Activated T-cell treated with anti-CD3 and anti-CD28 coated beads for 4 hours (primary cell): Measurements from ENCODE around the gene SEMA5B.

Experiments used
- DNase-seq: peaks from one replicate; pipeline ENCODE4 v3.0.0-alpha.2; 2020

Gene SEMA5B

DNA sequence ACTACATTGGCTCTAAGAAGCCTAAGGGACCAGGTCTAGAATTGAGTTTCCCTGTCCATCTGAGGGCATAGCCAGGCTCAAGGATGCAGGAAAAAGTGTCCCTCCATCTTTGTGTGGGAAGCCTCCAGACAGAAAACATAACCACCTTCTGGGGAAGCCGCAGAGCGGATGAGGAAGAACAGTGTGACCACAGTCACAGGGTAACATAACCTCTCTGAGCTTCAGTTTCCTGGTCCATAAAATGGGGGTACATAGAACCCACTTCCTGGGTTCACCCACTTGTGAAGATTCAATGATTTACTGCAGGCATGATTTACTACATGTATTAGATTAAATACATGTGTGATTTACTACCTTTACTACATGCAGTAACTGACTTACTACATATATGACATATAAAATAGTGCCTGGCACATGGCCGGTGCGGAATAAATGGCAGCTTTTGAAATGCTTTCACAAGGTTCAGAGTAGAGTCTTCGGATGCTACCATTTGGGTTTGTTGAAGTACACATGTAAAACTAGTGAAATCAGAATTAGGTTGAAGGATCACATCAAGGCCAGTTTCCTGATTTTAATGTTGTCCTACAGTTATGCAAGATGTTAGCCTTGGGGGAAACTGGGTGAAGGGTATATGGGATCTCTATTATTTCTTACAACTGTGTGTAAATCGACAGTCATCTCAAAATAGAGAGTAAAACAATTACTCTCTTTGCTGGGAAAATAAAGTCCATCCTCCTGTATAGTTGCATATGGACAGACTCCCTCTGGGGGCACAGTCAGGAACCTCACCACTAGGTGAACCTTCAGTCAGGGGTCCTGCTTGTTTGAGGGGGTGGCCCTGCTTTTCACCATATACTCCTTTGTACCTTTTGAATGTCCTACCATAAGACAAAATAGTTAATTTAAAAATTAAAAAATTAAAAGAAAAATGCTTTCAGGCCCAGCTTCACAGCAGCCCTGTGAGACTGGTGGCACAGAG, 86.0 kb downstream of the SEMA5B start:
- no peak for DNase-seq

DNA sequence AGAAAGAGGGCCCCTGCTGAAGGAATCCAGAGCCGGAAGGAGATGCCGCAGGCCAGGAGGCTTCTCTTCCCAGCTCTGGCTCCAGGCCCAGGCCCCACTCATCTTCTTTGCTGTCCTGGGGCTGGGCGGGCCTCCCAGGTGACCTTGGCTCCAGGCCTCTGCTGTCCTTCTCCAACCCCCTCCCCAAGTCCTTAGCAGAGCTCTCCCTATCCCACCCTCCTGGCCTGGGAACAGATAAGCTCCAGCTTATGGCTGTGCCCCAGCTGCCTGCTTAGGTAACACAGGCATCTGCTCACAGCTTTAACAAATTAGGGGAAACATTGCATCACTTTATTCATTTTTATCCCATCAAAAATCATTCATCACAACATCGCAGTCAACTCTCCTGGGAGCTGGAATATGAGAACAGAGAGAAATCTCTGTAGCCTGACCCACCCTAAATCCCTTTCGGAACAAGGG, 86.9 kb downstream of the SEMA5B start:
- DNase-seq, result no peak

DNA sequence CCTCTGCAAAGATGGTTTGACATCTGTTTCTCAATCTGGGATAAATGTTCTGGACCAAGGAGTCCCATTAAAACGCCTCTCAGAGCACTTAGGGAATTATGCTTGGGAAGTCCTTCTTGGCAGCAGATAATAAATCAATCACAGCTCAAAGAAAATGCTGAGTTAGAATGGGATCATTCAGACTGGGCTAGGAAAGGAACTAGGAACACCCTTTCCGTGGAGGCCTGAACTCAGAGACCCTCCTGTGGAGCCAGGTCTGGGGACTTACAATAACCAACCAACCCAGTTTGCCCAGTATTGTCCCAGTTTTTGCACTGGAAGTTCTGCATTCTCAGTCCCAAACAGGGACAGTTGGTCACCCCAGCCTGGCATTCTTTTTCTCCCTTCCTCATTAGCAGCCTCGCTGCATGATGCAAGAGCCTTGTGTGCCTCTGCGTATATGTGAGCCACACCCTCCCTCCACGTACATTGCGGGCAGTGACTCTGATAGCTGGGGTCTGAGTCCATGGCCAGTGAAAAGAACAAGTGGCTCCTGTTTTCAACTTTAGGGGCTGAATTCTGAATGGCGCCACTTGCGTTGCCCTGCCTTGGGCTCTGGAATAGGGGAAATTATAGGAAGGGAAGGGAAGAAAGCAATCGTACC, 88.7 kb downstream of the SEMA5B start:
- no peak for DNase-seq

DNA sequence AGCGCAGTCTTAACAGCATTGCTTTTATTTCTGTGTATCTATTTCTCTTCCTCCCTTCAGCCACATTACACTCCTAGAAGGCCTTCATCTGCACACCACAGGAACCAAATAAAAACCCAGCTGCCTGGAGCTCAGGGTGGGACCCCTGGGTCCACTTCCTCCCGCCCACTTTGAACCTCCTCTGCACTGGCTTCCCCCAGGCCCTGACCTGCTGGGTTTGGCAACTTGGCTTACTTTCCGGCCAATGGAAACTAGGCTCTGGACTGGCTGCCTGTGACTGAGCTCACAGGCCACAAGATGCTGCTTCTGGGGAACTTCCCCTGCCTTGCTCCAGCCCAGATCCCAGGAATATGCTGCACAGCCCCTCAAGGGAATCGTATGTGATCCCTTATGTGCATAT, 89.8 kb downstream of the SEMA5B start:
- DNase-seq, result no peak

DNA sequence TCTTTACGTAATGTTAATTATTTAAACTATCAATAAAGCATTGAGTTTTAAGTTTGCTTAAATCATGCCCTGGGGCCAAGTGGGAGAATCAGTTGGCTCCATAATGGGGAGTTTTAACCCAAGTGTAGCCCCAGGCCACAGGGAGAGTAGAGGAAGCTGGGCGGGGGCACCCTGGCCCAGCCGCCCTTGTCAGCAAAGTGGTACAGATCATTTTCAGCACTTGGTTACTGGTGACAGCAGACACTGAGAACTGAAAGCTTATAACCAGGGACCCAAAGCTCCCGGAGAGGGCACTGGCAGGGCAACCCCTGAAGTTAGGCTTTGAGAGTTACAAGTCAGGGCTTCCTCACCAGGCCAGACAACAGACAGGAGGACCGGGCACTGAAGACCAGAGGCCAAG, 90.6 kb downstream of the SEMA5B start:
- DNase-seq, result no peak

DNA sequence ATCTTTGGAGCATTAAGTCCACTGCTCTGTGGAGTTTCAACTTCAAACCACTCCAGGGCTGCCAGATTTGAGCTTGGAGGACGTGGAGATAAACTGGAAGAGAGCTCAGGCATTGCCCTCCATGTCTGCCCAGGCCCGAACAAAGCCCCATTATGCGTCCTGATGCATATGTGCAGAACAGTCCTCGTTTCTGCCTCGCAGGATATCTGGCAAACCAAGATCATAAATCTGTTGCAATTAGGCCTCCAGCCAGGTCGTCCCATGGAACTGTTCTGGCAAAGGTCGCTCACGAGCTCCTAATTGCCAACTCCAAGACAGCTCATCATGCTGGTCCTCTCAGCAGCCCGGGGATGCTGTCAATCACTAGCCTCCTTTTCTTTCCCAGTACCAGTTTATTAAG, 91.2 kb downstream of the SEMA5B start:
- DNase-seq, result no peak

DNA sequence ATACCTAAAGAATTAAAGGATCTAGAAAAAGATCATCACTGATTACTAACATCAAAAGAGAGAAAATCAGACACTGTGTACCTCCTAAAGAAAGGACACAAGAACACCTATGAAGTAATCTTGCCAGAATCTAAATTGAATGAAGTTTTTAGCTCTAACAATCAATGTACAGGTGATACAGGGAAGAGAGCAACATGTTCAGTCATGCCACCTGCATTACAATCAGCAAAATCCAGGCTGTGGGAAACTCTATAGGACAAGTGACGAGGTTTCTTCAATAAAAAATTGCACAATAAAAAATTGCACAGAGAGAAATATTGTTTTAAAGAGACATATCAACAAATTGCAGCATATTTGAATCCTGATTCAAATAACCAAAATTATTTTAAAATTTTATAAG, 93.3 kb downstream of the SEMA5B start:
- DNase-seq, result no peak

DNA sequence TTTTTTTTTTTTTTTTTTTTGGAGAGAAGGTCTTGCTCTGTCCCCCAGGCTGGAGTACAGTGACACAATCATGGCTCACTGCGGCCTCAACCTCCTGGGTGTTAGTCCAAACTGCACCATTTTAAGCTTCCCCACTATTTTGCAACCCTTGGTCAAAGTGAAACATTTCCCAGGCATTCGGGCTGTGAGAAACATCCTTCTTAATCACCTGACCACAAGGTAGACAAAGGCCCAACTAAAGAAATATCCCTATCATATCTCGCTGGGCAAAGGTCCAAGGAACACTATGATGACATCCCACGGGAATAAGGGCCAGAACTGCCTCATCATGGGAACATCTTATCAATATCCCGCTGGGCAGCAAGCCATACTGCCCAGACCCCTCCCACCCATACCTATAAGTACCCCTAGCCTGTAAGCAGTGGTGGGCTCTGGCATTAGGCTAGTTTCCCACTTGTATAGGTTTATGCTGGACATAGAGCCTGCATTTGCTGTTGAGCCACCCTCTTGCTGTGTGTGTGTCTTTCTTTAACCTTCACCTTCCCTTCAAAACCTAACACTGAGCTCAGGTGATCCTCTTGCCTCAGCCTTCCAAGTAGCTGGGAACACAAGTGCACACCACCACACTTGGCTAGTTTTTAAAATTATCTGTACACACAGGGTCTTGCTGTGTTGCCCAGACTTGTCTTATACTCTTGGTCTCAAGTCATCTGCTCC, 95.2 kb downstream of the SEMA5B start:
- no peak for DNase-seq

DNA sequence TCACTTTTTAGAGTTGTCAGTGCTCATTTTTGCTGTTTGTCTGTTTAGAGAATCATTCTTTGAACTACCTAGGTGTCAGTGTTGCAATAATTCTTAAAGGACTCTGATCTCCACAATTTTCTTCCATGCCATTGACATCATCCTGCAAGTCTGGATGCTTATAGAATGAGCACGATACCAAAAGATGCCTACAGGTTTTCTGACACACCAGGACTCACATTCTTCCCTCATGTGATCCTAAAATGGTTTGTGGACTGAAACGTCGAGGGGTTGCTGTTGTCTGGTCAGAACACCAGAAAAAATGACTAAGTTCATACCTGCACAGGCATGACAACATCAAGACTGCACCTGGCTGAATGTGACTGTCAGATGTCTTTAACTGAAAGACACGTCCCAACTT, 95.9 kb downstream of the SEMA5B start:
- no peak for DNase-seq

DNA sequence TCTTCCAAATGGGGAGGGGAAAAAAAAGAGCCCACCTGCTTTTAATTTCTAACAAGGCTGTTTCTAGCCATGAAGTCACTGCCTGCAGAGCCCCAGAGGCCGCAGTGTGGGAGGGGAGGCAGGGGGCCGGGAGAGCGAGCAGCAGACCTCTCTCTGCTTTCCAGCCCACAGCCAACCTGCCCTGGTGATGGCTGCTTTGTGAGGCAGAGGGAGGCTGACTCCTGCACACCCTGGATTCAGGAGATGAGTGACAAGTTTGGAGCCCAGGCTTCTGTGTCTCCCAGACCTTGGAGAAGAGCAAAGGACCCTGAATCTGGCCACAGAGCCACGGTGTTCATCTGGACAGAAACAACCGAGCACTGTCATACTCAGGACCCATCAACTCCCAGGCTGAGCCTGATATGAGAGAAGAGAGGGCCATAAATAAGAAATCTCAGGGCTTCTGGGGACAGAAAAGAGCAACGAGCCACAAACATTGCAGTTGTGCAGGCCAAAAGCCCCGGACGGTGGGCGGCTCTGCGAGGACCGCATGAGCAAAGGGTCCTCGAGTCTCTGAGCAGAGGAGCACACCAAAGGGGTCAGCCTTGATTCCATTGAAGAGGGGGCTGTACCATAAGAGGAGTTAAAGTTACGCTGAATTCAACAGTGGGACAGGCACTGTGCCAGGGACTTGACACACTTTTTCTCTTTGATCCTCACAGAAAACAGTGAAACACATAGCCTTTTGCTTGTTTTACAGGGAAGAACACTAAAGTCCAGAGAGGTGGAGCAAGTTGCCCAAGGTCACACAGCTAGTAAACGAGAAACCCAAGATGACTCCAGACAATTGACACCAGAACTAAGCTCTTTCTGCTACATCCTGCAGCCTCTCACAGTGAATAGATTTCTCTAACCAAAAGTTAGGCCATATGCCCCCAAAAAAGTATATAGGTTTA, 97.2 kb downstream of the SEMA5B start:
- DNase-seq, result no peak

DNA sequence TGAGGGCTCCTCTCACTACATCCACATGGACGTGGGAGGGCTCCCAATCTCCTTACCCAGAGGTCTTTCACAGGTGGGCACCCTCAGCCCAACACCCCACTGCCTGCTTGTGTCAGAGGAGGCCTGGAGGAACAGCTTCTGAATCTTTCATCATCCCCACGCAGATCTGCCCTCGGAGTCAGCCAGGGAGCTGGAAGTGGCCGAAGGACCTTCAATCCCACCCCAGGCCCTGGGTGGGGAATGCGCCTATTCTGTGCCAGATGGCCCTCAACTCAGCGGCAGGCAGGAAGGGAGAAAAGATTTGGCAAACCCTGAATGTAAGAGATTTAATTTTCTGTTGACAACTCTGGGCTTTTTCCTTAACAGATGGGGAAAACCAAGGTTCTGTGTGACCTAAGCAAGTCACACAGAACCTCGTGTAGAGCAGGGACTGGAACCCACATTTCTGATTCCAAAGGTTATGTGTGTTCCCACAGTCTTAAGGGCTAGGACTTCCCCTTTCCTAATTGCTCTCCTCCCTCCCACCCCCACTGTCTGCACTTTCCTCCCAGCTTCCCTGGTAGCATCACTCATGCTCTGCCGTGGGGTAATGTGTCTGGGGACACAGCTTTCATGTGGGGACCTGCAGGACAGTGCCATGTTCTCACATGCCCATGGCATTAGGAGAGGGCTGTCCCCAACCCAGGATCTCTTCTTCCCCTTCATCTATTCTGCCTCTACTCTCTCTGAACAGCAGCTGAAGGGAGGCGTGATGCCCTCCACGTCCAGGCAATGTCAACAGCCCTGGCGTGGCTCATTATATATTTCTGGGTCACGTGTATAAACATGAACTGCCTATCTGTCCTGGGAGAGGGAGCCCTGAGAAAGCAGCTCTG, 98.1 kb downstream of the SEMA5B start:
- DNase-seq, result no peak

DNA sequence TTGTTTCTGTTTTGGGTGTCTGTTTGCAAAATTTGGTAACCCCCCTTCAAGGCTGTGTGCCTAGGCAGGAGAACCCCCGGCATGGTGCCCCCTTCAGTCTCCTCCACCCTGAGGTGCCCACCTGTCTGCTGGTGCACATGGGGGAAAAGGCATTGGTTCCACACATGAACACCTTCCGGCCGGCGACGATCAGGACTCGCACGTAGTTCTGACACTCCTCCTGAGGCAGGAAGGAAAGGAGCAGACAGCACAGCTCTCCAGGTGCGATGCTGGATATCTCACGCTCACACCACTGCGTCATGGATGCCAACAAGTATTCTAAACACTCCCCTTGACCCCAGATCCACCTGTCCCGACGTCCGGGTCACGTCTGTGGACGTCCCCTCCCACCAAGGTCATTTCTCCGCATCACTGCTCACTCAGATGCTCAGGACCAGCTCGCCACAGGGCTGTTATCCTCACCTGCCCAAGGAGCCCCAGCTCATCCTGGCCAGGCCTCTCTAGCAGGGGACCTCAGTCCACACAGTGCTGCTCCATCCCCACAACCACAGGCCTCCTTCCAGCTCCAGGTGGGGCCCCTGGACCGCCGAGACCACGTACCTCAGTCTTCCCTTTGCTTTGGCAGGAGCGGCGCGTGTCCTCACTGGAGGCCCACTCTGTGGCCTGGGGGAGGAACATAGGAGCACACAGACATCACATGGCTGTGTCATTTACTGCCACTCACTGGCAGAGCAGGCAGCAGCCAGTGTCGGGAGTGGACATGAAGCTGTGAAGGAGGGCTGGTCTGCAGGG, 99.0 kb downstream of the SEMA5B start:
- no peak for DNase-seq

DNA sequence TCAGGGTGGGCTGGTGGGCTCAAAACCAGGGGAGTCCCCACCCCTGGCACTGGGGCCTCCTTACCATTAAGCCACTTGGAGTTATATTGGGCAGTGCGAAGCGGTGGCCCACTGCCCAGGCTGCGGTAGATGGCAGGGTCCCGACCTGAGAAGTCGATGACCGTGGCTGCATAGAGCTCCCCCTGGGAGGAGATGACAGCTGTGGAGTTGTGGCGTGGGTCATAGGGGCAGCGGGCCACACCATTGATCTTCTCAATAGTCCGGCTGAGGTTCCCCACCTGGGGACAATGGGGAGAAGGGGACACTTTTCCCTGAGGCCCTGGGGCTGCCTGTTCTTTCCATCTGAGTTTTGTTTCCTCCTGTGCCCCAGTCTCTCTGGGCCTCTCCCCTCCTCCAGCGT, 99.8 kb downstream of the SEMA5B start:
- DNase-seq, result no peak

DNA sequence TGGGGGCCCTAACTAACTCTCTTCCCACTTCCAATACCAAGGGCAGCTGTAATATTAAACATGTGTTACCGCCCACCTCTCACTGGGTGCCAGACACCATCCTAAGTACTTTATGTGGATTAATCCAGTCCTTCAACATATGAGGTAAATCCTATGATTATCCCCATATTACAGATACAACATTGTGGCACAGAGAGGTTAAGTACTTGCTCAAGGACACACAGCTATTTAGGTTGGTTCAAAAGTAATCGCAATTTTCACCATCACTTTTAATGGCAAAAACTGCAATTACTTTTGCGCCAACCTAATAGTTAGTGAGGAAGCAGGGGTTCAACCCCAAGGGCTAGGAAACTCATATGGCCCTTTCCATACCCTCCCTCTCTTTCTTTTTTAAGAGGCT, 100.8 kb downstream of the SEMA5B start:
- DNase-seq, result no peak

DNA sequence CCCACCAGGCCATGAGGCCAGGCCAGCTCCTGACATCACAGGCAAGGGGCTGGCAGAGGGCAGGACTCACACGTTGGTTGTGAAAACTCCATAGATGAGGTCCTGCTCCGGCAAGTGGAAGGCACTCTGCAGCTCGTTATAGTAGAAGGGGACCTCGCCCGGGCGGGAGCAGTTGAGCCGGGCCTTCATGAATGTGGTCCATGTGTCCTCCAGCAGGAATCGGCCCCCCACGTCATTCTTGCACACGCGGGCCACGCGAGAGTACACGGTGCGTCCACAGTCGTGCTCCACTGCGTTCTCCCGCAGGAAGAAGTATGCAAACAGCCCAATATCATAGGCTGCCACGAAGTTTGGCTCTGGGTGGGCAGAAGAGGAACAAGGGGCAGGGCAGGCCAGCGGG, 101.2 kb downstream of the SEMA5B start:
- no peak for DNase-seq

DNA sequence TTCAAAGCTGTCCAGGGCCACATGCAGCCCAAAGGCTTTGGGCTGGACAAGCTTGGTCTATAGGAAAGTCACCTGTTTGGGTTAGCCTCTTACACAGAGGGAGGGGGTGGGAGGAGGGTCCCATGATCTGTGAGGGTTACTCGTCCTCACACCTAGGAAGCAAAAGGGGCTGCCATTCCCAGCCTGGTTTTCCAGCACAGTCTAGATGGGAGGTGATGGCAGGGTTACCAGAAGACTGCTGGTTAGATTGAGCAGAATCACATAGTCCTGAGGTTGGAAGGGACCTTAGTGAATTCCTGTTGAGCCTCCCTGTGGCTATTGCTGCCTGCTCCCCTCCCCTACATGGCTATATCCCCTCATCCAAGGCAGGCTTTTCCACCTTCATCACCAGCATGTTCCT, 101.8 kb downstream of the SEMA5B start:
- DNase-seq, result no peak

DNA sequence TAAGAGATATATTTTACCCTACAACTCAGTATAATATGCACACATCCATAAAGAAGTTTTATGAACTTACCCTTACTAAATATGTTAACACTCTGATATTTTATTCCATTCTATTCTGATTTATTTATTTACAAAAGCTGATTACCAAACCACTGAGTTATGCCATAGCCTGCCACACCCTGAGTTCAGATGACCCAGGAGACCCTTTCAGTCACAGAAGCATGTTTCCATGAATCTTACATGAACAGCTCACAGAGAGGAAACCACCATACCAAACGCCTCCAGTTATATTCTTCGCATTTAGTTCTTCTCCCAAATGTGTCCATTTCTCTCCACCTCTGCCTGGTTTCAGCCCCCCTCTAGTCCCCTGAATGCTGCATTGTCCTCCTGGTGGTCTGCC, 103.5 kb downstream of the SEMA5B start:
- DNase-seq, result no peak

DNA sequence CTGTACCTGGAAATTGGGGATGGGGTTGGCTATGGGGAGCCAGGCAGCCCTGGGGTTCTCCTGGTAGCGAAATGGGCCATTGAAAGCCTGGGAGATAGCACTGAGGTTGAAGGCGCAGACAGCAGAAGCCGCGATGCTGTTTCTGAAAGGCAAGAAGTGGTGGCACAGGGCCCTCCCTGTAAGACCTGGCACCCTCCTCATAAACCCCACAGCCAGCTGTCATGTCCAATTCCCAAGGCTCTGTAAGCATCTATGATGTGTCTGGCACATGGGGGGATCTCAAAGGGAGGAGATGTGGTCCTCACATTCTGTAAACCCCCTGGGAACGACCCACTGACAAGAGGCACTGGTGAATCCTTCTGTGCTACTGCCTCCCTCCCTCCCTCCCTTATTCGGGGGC, 104.0 kb downstream of the SEMA5B start:
- DNase-seq, result no peak

DNA sequence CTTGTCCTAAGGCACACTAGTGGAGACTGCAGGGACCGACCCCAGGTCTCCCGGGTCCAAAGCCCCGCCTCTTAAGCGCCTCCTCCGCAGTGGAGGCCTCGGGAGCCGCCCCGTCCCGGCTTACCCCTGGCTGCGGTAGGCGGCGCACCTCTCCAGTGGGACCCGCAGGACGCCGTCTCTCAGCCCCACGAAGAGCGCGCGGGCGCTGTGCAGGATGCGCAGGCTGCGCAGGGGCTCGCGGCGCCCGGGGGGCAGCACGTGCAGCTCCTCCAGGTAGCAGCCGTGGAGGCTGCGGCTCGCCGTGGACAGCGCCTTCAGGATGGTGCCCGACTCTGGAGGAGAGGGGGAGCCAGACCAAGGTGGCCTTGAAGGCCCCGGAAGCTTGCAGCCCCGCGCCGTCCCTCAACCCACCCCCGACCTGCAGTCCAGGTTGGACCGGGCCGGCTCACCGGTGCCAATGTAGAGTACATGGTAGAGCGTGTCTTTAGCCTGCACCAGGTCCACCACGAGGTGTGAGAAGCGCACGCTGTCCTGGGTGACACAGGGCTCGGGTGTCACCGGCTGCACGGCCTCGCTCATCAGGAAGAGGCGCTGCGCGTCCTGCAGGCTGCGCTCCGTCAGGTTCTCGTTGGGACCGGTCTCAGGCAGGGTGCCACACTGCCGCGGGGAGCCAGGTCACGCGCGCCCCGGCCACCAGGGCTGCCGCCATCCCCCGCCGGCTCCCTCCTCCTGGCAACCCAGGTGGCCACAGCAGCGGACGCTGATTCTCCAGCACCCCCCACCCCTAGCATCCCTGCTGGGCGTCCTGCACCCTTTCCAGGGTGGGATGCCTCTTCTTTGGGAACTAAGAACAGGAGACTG, 105.5 kb downstream of the SEMA5B start:
- no peak for DNase-seq

DNA sequence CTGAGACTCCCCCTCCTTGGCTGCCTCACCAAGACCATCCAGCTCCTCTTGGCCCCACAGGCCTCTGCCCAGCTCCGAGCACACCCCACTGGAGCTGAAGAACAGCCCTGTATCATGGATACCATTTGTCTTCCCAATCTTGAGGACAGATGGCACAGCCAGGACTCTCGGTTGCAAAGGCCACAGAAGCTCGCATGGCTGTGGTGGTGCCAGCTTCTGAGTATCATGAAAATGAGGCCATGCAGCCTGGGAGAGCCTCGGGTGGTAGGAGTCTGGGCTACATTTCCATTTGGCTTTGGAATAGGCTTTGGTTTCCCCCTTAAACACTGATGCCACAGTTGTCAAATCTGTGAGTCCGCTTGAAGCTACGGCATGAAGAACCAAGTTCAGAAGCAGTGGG, 106.6 kb downstream of the SEMA5B start:
- no peak for DNase-seq
